Measurements from ENCODE around the gene LRRC23. TPM values are rescaled to one million over a fixed set of nuclear protein-coding genes. Genes with fewer than 3 reads are reported as not detected.
A peak's percentile ranks its signal among the peaks of the same experiment; 100 is the strongest.

LRRC23 gene
- total and polyA plus RNA-seq, 2 of the 13 experiments (the other 11 are each of a cell fraction or from before 2014, with no cell fraction given): 6.0 to 7.8 TPM

GRCh38 chr12:6925540-6926279 lies 21.1 kb downstream of the LRRC23 start (continued):
- TF ChIP-seq ZBTB43 (CRISPR knock-in tag; conservative IDR thresholded peaks at IDR 0.05) (no peak), BORCS8-MEF2B (CRISPR knock-in tag; IDR thresholded peaks at IDR 0.05) (peak; percentile 43; the same call in 1 of the 2 replicates), ZNF503 (CRISPR knock-in tag; IDR thresholded peaks at IDR 0.05) (no peak), MTA1 (CRISPR knock-in tag; IDR thresholded peaks at IDR 0.05; ENCODE audit: borderline replicate concordance) (no peak), HMGA1 (CRISPR knock-in tag; conservative IDR thresholded peaks at IDR 0.05) (no peak), ZNF772 (CRISPR knock-in tag; IDR thresholded peaks at IDR 0.05) (no peak), PCBP1 (IDR thresholded peaks at IDR 0.05; ENCODE audit: borderline replicate concordance, low read depth, low read length) (0 out of 2 replicates have a peak, but pooled peaks have one; percentile 42), MIER2 (CRISPR knock-in tag; IDR thresholded peaks at IDR 0.05) (no peak), MAZ (IDR thresholded peaks at IDR 0.05; ENCODE audit: borderline replicate concordance, low read depth, low read length) (no peak), MAZ (CRISPR knock-in tag; IDR thresholded peaks at IDR 0.05; ENCODE audit: low read depth) (0 out of 2 replicates have a peak, but pooled peaks have one; percentile 37), SIN3A (IDR thresholded peaks at IDR 0.05; ENCODE audit: borderline replicate concordance, low read depth, low read length) (no peak), ZNF484 (CRISPR knock-in tag; IDR thresholded peaks at IDR 0.05; ENCODE audit: borderline replicate concordance, low read depth) (no peak), HIC2 (CRISPR knock-in tag; IDR thresholded peaks at IDR 0.05; ENCODE audit: low read depth) (no peak), ZNF576 (CRISPR knock-in tag; IDR thresholded peaks at IDR 0.05) (no peak), ZNF12 (CRISPR knock-in tag; IDR thresholded peaks at IDR 0.05) (no peak), SAP130 (CRISPR knock-in tag; IDR thresholded peaks at IDR 0.05; ENCODE audit: low read depth) (no peak; the same call in 1 of the 2 replicates), BRCA1 (CRISPR knock-in tag; IDR thresholded peaks at IDR 0.05) (no peak), CHD4 (IDR thresholded peaks at IDR 0.05; ENCODE audit: borderline replicate concordance, low read length) (no peak), MTF1 (CRISPR knock-in tag; IDR thresholded peaks at IDR 0.05) (no peak), MTA3 (CRISPR knock-in tag; IDR thresholded peaks at IDR 0.05) (no peak), ZNF782 (CRISPR knock-in tag; IDR thresholded peaks at IDR 0.05; ENCODE audit: borderline replicate concordance) (no peak), ONECUT2 (CRISPR knock-in tag; IDR thresholded peaks at IDR 0.05) (no peak), ZFX (CRISPR knock-in tag; IDR thresholded peaks at IDR 0.05; ENCODE audit: low read depth) (peak; percentile 33; the same call in 1 of the 2 replicates), E2F1 (CRISPR knock-in tag; IDR thresholded peaks at IDR 0.05) (no peak)
